GM21526 (cell line): ENCODE measurements around the gene CPNE5.
"Not testable (repeated sequence)": the region's sequence is repeated elsewhere in the genome, so short reads cannot be mapped to it uniquely, and the experiment has no call there.

Experiments used
- ATAC-seq: cut with Tn5 transposase; IDR thresholded peaks from one replicate; pipeline ENCODE4 v1.9.1; 2021; ENCODE audit warnings: moderate library complexity; ENCODE audit not compliant: unreplicated experiment, low FRiP score

CPNE5 gene

GRCh38 chr6:36731622-36732310 is 107.5 kb downstream of the CPNE5 start:
- no peak for ATAC-seq

- no peak for ATAC-seq
Measured at GRCh38 chr6:36730424-36731380, 108.5 kb downstream of the CPNE5 start.

- no peak for ATAC-seq
Measured at GRCh38 chr6:36729161-36729524, 110.1 kb downstream of the CPNE5 start.

GRCh38 chr6:36728289-36729160 is 110.7 kb downstream of the CPNE5 start:
- ATAC-seq = no peak

- no peak for ATAC-seq
Measured at GRCh38 chr6:36727505-36728021, 111.7 kb downstream of the CPNE5 start.

- ATAC-seq = no peak
Measured at GRCh38 chr6:36725581-36725980, 113.7 kb downstream of the CPNE5 start.

- ATAC-seq = no peak
Measured at GRCh38 chr6:36724514-36725390, 114.5 kb downstream of the CPNE5 start.

GRCh38 chr6:36723992-36724391 is 115.3 kb downstream of the CPNE5 start:
- not testable (repeated sequence) for ATAC-seq

GRCh38 chr6:36722879-36723278 is 116.4 kb downstream of the CPNE5 start:
- no peak for ATAC-seq

- ATAC-seq = no peak
Measured at GRCh38 chr6:36722365-36722764, 116.9 kb downstream of the CPNE5 start.

- ATAC-seq = no peak
Measured at GRCh38 chr6:36721369-36722140, 117.7 kb downstream of the CPNE5 start.

GRCh38 chr6:36720251-36721141 is 118.7 kb downstream of the CPNE5 start:
- ATAC-seq = no peak

- no peak for ATAC-seq
Measured at GRCh38 chr6:36719126-36719525, 120.1 kb downstream of the CPNE5 start.

- ATAC-seq = no peak
Measured at GRCh38 chr6:36718560-36718959, 120.7 kb downstream of the CPNE5 start.

- no peak for ATAC-seq
Measured at GRCh38 chr6:36717871-36718540, 121.2 kb downstream of the CPNE5 start.

GRCh38 chr6:36717231-36717825 is 121.9 kb downstream of the CPNE5 start:
- no peak for ATAC-seq
